ENCODE results near the gene CBX7. TPM values are rescaled to one million over a fixed set of nuclear protein-coding genes. Genes with fewer than 3 reads are reported as not detected.
A peak's percentile ranks its signal among the peaks of the same experiment; 100 is the strongest.

CBX7 gene
- total RNA-seq, 4 donors from 2014 or later, result 4.7 to 56.1 (median 19.5) TPM

GRCh38 chr22:39115977-39116621, 36.4 kb downstream of the CBX7 start:
- Histone ChIP-seq H3K9me3 (no peaks in the 10 kb centered on the region), H3K27me3 (peaks cover 0 to 19% (median 0%) of the 10 kb centered on the region in 4 donors), H3K27ac (no peak overlapping the region), H3K4me3 (no peak overlapping the region), H3K4me1 (peaks cover 0 to 17% (median 0%) of the 10 kb centered on the region in 3 donors), H3K36me3 (no peaks in the 10 kb centered on the region)
- intact Hi-C loops (cut with DNase I), result no loop called here
- DNase-seq, result no peak
- no peak for TF ChIP-seq CTCF (IDR thresholded peaks at IDR 0.05)
- 79 to 80% methylated on average over 9 of the region's 9 CpGs for WGBS, 2 donors

GRCh38 chr22:39115570-39115969, 36.9 kb downstream of the CBX7 start:
- Histone ChIP-seq H3K4me3 (no peak overlapping the region), H3K36me3 (no peaks in the 10 kb centered on the region), H3K4me1 (peaks cover 0 to 22% (median 0%) of the 10 kb centered on the region in 3 donors), H3K9me3 (no peaks in the 10 kb centered on the region), H3K27ac (no peak overlapping the region), H3K27me3 (peaks cover 0 to 19% (median 0%) of the 10 kb centered on the region in 4 donors)
- TF ChIP-seq POLR2A (IDR thresholded peaks at IDR 0.05) (no peak), CTCF (IDR thresholded peaks at IDR 0.05) (no peak)
- intact Hi-C loops (cut with DNase I), result no loop called here
- DNase-seq, result no peak
- 82 to 85% methylated on average over 2 of the region's 2 CpGs for WGBS, 2 donors

- peaks cover 0 to 19% (median 0%) of the 10 kb centered on the region in 4 donors for H3K27me3 ChIP-seq
- no peak for DNase-seq
Measured at GRCh38 chr22:39114112-39114511, 38.4 kb downstream of the CBX7 start.

GRCh38 chr22:39110631-39111561, 41.6 kb downstream of the CBX7 start:
- no peak for TF ChIP-seq POLR2A (IDR thresholded peaks at IDR 0.05)
- TF ChIP-seq CTCF (IDR thresholded peaks at IDR 0.05), result no peak
- peaks cover 0 to 8% (median 0%) of the 10 kb centered on the region in 4 donors for H3K27me3 ChIP-seq
- 51 to 57% methylated on average over 15 of the region's 15 CpGs for WGBS, 2 donors
- H3K36me3 ChIP-seq, result no peaks in the 10 kb centered on the region
- peaks cover 0 to 18% (median 0%) of the 10 kb centered on the region in 3 donors for H3K4me1 ChIP-seq
- no peak for DNase-seq
- H3K27ac ChIP-seq, result peak overlapping the region in 1 of 4 donors; percentile 19
- intact Hi-C loops (cut with DNase I), result no loop called here
- H3K4me3 ChIP-seq, result no peak overlapping the region
- H3K9me3 ChIP-seq, result no peaks in the 10 kb centered on the region

More at GRCh38 chr22:39114112-39114511, 38.4 kb downstream of the CBX7 start:
- intact Hi-C loops (cut with DNase I), result no loop called here
- no peaks in the 10 kb centered on the region for H3K36me3 ChIP-seq
- no peak overlapping the region for H3K27ac ChIP-seq
- H3K4me1 ChIP-seq, result peaks cover 0 to 25% (median 0%) of the 10 kb centered on the region in 3 donors
- no peak overlapping the region for H3K4me3 ChIP-seq
- WGBS, 2 donors, result 53 to 70% methylated on average over 6 of the region's 6 CpGs
- no peaks in the 10 kb centered on the region for H3K9me3 ChIP-seq
- TF ChIP-seq POLR2A (IDR thresholded peaks at IDR 0.05), result no peak
- no peak for TF ChIP-seq CTCF (IDR thresholded peaks at IDR 0.05)

GRCh38 chr22:39109361-39109760, 43.1 kb downstream of the CBX7 start:
- no peaks in the 10 kb centered on the region for H3K36me3 ChIP-seq
- WGBS, 2 donors, result 77 to 85% methylated on average over 6 to 9 of the region's 9 CpGs

More at GRCh38 chr22:39109361-39109760, 43.1 kb downstream of the CBX7 start:
- no peak for TF ChIP-seq POLR2A (IDR thresholded peaks at IDR 0.05)
- no peak for TF ChIP-seq CTCF (IDR thresholded peaks at IDR 0.05)
- Histone ChIP-seq H3K4me1 (peaks cover 0 to 18% (median 0%) of the 10 kb centered on the region in 3 donors), H3K9me3 (no peaks in the 10 kb centered on the region), H3K27ac (no peak overlapping the region), H3K27me3 (peaks cover 0 to 7% (median 0%) of the 10 kb centered on the region in 4 donors), H3K4me3 (no peak overlapping the region)
- DNase-seq, result no peak
- intact Hi-C loops (cut with DNase I), result no loop called here

All from esophagus squamous epithelium (tissue), 5 donors.